Chondrocyte (in vitro differentiated cells): ENCODE data around the gene OR2H2. TPM values are rescaled to one million over a fixed set of nuclear protein-coding genes. Genes with fewer than 3 reads are reported as not detected.

Experiments used
- DNase-seq: peaks from one replicate; pipeline ENCODE4 v3.0.0; 2021; ENCODE audit warnings: mixed read lengths, low spot score
- H3K27ac Mint-ChIP-seq: one replicate; pipeline ENCODE4 v1.8.0; 2021; ENCODE audit warnings: mild to moderate bottlenecking, moderate library complexity, mixed read lengths; ENCODE audit not compliant: unreplicated experiment
- H3K27me3 Mint-ChIP-seq: 2 replicates; pipeline ENCODE4 v1.8.0; 2021; ENCODE audit warnings: low read depth, mixed read lengths
- H3K36me3 Mint-ChIP-seq: 2 replicates; pipeline ENCODE4 v1.8.0; 2021; ENCODE audit warnings: low read depth, mixed read lengths
- H3K4me1 Mint-ChIP-seq: 2 replicates; pipeline ENCODE4 v1.8.0; 2021; ENCODE audit warnings: low read depth, mild to moderate bottlenecking, mixed read lengths
- H3K4me3 Mint-ChIP-seq: one replicate; pipeline ENCODE4 v1.8.0; 2021; ENCODE audit warnings: mild to moderate bottlenecking, moderate library complexity, mixed read lengths; ENCODE audit not compliant: unreplicated experiment
- H3K9me3 Mint-ChIP-seq: 2 replicates; pipeline ENCODE4 v1.8.0; 2021; ENCODE audit warnings: low read depth, mixed read lengths
- CTCF ChIP-seq: fragments of 200-600 bp; sonication (generic); IDR thresholded peaks from 2 replicates; pipeline ENCODE4 v1.5.0; 2021; ENCODE audit warnings: antibody characterized with exemption, mild to moderate bottlenecking, moderate library complexity
- total RNA-seq: library from RNA; stranded (reverse); gene quantifications from 3 replicates; pipeline ENCODE4 v1.2.1, GENCODE V29; 2021

Gene OR2H2
- total RNA-seq, 1 donor from 2014 or later, result not detected

DNA sequence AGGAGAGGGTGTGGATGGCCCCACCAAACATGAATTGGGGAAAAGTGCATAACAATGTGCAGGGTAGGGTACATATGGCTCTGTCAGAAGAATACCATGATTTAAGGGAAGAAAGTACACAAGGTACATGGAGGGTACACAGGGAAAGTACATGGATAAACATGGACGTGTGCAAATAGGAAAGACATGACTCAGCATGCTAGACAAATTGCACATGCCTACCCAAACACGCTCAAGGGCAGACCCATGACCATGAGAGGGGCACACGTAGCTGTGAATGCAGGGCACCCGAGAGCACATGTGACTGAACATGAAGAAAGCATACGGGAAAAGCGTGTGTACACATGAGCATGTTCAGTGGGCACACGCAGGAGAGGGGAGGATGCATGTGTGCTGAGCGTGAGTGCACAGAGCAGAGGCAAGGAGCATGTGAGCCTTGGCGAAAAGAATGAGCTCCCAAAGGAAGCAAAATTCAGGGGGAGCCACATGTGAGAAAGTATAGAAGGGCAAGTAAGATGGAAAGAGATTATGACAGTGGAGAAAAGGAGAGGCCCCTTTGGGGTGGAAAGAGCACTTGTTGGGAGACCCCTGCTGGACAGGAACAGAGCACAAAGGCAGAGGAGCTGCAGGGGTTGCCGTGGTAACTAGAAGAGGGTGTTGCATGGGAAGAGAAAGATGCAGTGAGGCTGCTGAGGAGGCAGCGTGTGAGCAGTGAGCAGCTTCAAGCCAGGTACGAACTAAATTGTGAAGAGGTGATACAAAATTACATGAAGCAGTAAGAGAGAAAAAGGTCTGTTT is 17.8 kb downstream of the OR2H2 start:
- H3K4me1 Mint-ChIP-seq, result no peaks in the 10 kb centered on the region
- peaks cover 54% of the 10 kb centered on the region for H3K36me3 Mint-ChIP-seq
- H3K4me3 Mint-ChIP-seq, result no peak overlapping the region
- H3K27ac Mint-ChIP-seq, result no peak overlapping the region
- TF ChIP-seq CTCF, result peak; percentile 55
- H3K9me3 Mint-ChIP-seq, result no peaks in the 10 kb centered on the region
- DNase-seq, result no peak
- H3K27me3 Mint-ChIP-seq, result no peaks in the 10 kb centered on the region

GRCh38 chr6:29603456-29603855 is 18.5 kb downstream of the OR2H2 start:
- DNase-seq, result no peak
- H3K4me1 Mint-ChIP-seq, result no peaks in the 10 kb centered on the region
- H3K9me3 Mint-ChIP-seq, result no peaks in the 10 kb centered on the region
- no peak overlapping the region for H3K4me3 Mint-ChIP-seq
- no peaks in the 10 kb centered on the region for H3K27me3 Mint-ChIP-seq
- TF ChIP-seq CTCF, result no peak
- H3K36me3 Mint-ChIP-seq, result peaks cover 61% of the 10 kb centered on the region
- no peak overlapping the region for H3K27ac Mint-ChIP-seq

- no peak overlapping the region for H3K4me3 Mint-ChIP-seq
- H3K27ac Mint-ChIP-seq, result no peak overlapping the region
- H3K9me3 Mint-ChIP-seq, result no peaks in the 10 kb centered on the region
- DNase-seq, result no peak
- no peaks in the 10 kb centered on the region for H3K4me1 Mint-ChIP-seq
- peaks cover 65% of the 10 kb centered on the region for H3K36me3 Mint-ChIP-seq
- no peaks in the 10 kb centered on the region for H3K27me3 Mint-ChIP-seq
- no peak for TF ChIP-seq CTCF
Observed at GRCh38 chr6:29603930-29604329, 19.0 kb downstream of the OR2H2 start.

GRCh38 chr6:29608131-29608530 is 23.2 kb downstream of the OR2H2 start:
- Mint-ChIP-seq H3K4me3 (no peak overlapping the region), H3K36me3 (peaks cover 64% of the 10 kb centered on the region), H3K9me3 (no peaks in the 10 kb centered on the region), H3K27ac (no peak overlapping the region), H3K27me3 (no peaks in the 10 kb centered on the region), H3K4me1 (no peaks in the 10 kb centered on the region)
- TF ChIP-seq CTCF, result no peak
- DNase-seq, result no peak

GRCh38 chr6:29610540-29610939 is 25.6 kb downstream of the OR2H2 start:
- TF ChIP-seq CTCF, result no peak
- no peak overlapping the region for H3K27ac Mint-ChIP-seq
- H3K4me3 Mint-ChIP-seq, result no peak overlapping the region
- no peaks in the 10 kb centered on the region for H3K27me3 Mint-ChIP-seq
- DNase-seq, result no peak
- no peaks in the 10 kb centered on the region for H3K4me1 Mint-ChIP-seq
- H3K9me3 Mint-ChIP-seq, result no peaks in the 10 kb centered on the region
- peaks cover 60% of the 10 kb centered on the region for H3K36me3 Mint-ChIP-seq
